ENCODE measurements around the gene MFAP4.

The MFAP4 gene

GRCh38 chr17:19374136-19374535 lies 12.9 kb downstream of the MFAP4 start:
- no peak for TF ChIP-seq POLR2AphosphoS5 (IDR thresholded peaks at IDR 0.05; ENCODE audit: low read depth)
- DNase-seq (ENCODE audit: low read depth in 1 of 2, low spot score in 1 of 2): no peak
- H3K27ac ChIP-seq (replicated peaks): no peak overlapping the region

GRCh38 chr17:19372866-19373504 lies 14.0 kb downstream of the MFAP4 start:
- Histone ChIP-seq H3K4me3 (replicated peaks; ENCODE audit: insufficient read depth, low read length) (no peak overlapping the region), H3K27me3 (ENCODE audit: insufficient read depth, poor library complexity, severe bottlenecking) (no peaks in the 10 kb centered on the region), H3K27ac (replicated peaks) (no peak overlapping the region)
- peak in 1 of 2 experiments; percentile 4 for DNase-seq (ENCODE audit: low read depth in 1 of 2, low spot score in 1 of 2)
- no peak for TF ChIP-seq POLR2AphosphoS5 (IDR thresholded peaks at IDR 0.05; ENCODE audit: low read depth)

More at GRCh38 chr17:19374136-19374535, 12.9 kb downstream of the MFAP4 start:
- Histone ChIP-seq H3K27me3 (ENCODE audit: insufficient read depth, poor library complexity, severe bottlenecking) (no peaks in the 10 kb centered on the region), H3K4me3 (replicated peaks; ENCODE audit: insufficient read depth, low read length) (no peak overlapping the region)

GRCh38 chr17:19372439-19372838 lies 14.6 kb downstream of the MFAP4 start:
- no peak for TF ChIP-seq SPI1 (IDR thresholded peaks at IDR 0.05; ENCODE audit: borderline replicate concordance, low read depth)
- TF ChIP-seq CTCF (IDR thresholded peaks at IDR 0.05; ENCODE audit: insufficient read depth, low read length): no peak
- no peak for TF ChIP-seq REST (IDR thresholded peaks at IDR 0.05; ENCODE audit: insufficient replicate concordance, low read depth)
- TF ChIP-seq GABPA (IDR thresholded peaks at IDR 0.05; ENCODE audit: low read depth): no peak
- TF ChIP-seq POLR2AphosphoS5 (IDR thresholded peaks at IDR 0.05; ENCODE audit: low read depth): no peak

GRCh38 chr17:19372011-19372370 lies 15.0 kb downstream of the MFAP4 start:
- no peak for TF ChIP-seq REST (IDR thresholded peaks at IDR 0.05; ENCODE audit: insufficient replicate concordance, low read depth)
- TF ChIP-seq CTCF (IDR thresholded peaks at IDR 0.05; ENCODE audit: insufficient read depth, low read length): no peak
- no peak for DNase-seq (ENCODE audit: low read depth in 1 of 2, low spot score in 1 of 2)
- no peaks in the 10 kb centered on the region for H3K27me3 ChIP-seq (ENCODE audit: insufficient read depth, poor library complexity, severe bottlenecking)
- H3K4me3 ChIP-seq (replicated peaks; ENCODE audit: insufficient read depth, low read length): no peak overlapping the region
- H3K27ac ChIP-seq (replicated peaks): no peak overlapping the region

More at GRCh38 chr17:19372439-19372838, 14.6 kb downstream of the MFAP4 start:
- no peak for DNase-seq (ENCODE audit: low read depth in 1 of 2, low spot score in 1 of 2)
- no peak overlapping the region for H3K4me3 ChIP-seq (replicated peaks; ENCODE audit: insufficient read depth, low read length)
- no peak overlapping the region for H3K27ac ChIP-seq (replicated peaks)
- H3K27me3 ChIP-seq (ENCODE audit: insufficient read depth, poor library complexity, severe bottlenecking): no peaks in the 10 kb centered on the region
